Tibial nerve (tissue), 4 donors: Measurements from ENCODE around the gene GZMH. TPM values are rescaled to one million over a fixed set of nuclear protein-coding genes. Genes with fewer than 3 reads are reported as not detected.
"Not testable (repeated sequence)": the region's sequence is repeated elsewhere in the genome, so short reads cannot be mapped to it uniquely, and the experiment has no call there.

Experiments used
- DNase-seq, 2 donors: peaks; one replicate each; pipeline ENCODE4 v3.0.0-alpha.2; 2019; ENCODE audit warnings: low spot score in 2 of 2
- H3K27ac ChIP-seq, 4 donors: fragments of 200-600 bp; sonication (generic) in 3 of 4; one replicate each; pipeline ENCODE4 v1.5.1; 2017 to 2019; ENCODE audit warnings: mild to moderate bottlenecking in 1 of 4
- H3K27me3 ChIP-seq, 2 donors: fragments of 200-600 bp; sonication (generic) in 1 of 2; one replicate each; pipeline versions ENCODE4 v1.5.1 to v1.6.0; 2017 to 2019
- H3K36me3 ChIP-seq, 3 donors: fragments of 200-600 bp; sonication (generic); one replicate each; pipeline ENCODE4 v1.5.1; 2018 to 2019
- H3K4me1 ChIP-seq, 4 donors: fragments of 200-600 bp; sonication (generic) in 3 of 4; one replicate each; pipeline ENCODE4 v1.5.1; 2017 to 2019
- H3K4me3 ChIP-seq, 4 donors: fragments of 200-600 bp; sonication (generic) in 3 of 4; one replicate each; pipeline ENCODE4 v1.5.1; 2017 to 2019; ENCODE audit warnings: mild to moderate bottlenecking in 1 of 4, moderate library complexity in 1 of 4
- H3K9me3 ChIP-seq, 4 donors: fragments of 200-600 bp; sonication (generic) in 3 of 4; one replicate each; pipeline ENCODE4 v1.5.1; 2017 to 2019
- CTCF ChIP-seq, 5 experiments: fragments of 200-600 bp in 3 of 5; fragments of 450-650 bp in 2 of 5; sonication (generic) in 3 of 5; IDR thresholded peaks; one replicate each; pipeline ENCODE4 v1.5.1; 2016 to 2019; ENCODE audit warnings: antibody characterized with exemption in 5 of 5, mild to moderate bottlenecking in 3 of 5, moderate library complexity in 2 of 5
- EP300 ChIP-seq, 2 donors: sonication (generic); formaldehyde crosslinking; IDR thresholded peaks; one replicate each; pipeline ENCODE4 v1.6.1; 2017; ENCODE audit warnings: antibody characterized with exemption in 2 of 2, mild to moderate bottlenecking in 1 of 2
- POLR2A ChIP-seq, 2 donors: fragments of 450-650 bp; IDR thresholded peaks; one replicate each; pipeline ENCODE4 v1.6.1; 2017; ENCODE audit warnings: antibody characterized with exemption in 2 of 2, mild to moderate bottlenecking in 2 of 2, moderate library complexity in 2 of 2
- WGBS, 2 donors: methylation state at CpG; one replicate each; pipeline ENCODE4 v1.1.5; 2018; 5-methylcytosine and 5-hydroxymethylcytosine counted together
- total RNA-seq, 4 donors: library from RNA; depleted of rRNA; stranded (reverse); fragments of >200 nt; gene quantifications; one replicate each; pipeline ENCODE4 v1.1.0, GENCODE V29; 2016

GZMH gene
- total RNA-seq, 4 donors from 2014 or later = not detected

- Histone ChIP-seq H3K36me3 (no peaks in the 10 kb centered on the region), H3K4me1 (no peaks in the 10 kb centered on the region), H3K27ac (no peak overlapping the region), H3K4me3 (no peak overlapping the region), H3K9me3 (peaks cover 0 to 48% (median 0%) of the 10 kb centered on the region in 4 donors), H3K27me3 (no peaks in the 10 kb centered on the region)
- DNase-seq = no peak
- WGBS, 2 donors = 76 to 84% methylated on average over 3 of the region's 3 CpGs
- TF ChIP-seq CTCF (IDR thresholded peaks at IDR 0.05) (no peak), EP300 (IDR thresholded peaks at IDR 0.05) (no peak), POLR2A (IDR thresholded peaks at IDR 0.05) (no peak)
Observed at GRCh38 chr14:24595073-24595808, 14.2 kb downstream of the GZMH start.

GRCh38 chr14:24591004-24591403 is 18.5 kb downstream of the GZMH start:
- H3K36me3 ChIP-seq, H3K27me3 ChIP-seq, H3K4me1 ChIP-seq, H3K4me3 ChIP-seq, DNase-seq, H3K27ac ChIP-seq: not testable (repeated sequence)
- WGBS, 2 donors = 63 to 83% methylated on average over 2 of the region's 2 CpGs
- H3K9me3 ChIP-seq = peaks cover 0 to 39% (median 2%) of the 10 kb centered on the region in 4 donors

- not testable (repeated sequence) for H3K36me3 ChIP-seq, DNase-seq, H3K4me1 ChIP-seq, H3K27me3 ChIP-seq, H3K4me3 ChIP-seq, H3K27ac ChIP-seq
- H3K9me3 ChIP-seq = peaks cover 0 to 34% (median 3%) of the 10 kb centered on the region in 4 donors
- 93 to 95% methylated on average over 2 to 3 of the region's 3 CpGs for WGBS, 2 donors
Observed at GRCh38 chr14:24584402-24584801, 25.1 kb downstream of the GZMH start.

GRCh38 chr14:24578558-24578957 is 30.9 kb downstream of the GZMH start:
- no peaks in the 10 kb centered on the region for H3K36me3 ChIP-seq
- H3K9me3 ChIP-seq = peaks cover 0 to 15% (median 0%) of the 10 kb centered on the region in 4 donors
- 45 to 53% methylated on average over 2 of the region's 2 CpGs for whole genome bisulfite sequencing, 2 donors
- H3K27ac ChIP-seq = no peak overlapping the region
- H3K4me3 ChIP-seq = no peak overlapping the region
- no peak for TF ChIP-seq EP300 (IDR thresholded peaks at IDR 0.05)
- no peak for TF ChIP-seq CTCF (IDR thresholded peaks at IDR 0.05)
- no peak for TF ChIP-seq POLR2A (IDR thresholded peaks at IDR 0.05)
- no peaks in the 10 kb centered on the region for H3K27me3 ChIP-seq
- H3K4me1 ChIP-seq = no peaks in the 10 kb centered on the region
- no peak for DNase-seq

- peaks cover 0 to 13% (median 0%) of the 10 kb centered on the region in 4 donors for H3K9me3 ChIP-seq
- no peak overlapping the region for H3K27ac ChIP-seq
- H3K4me3 ChIP-seq = no peak overlapping the region
- no peaks in the 10 kb centered on the region for H3K36me3 ChIP-seq
- 77 to 79% methylated on average over 5 of the region's 5 CpGs for WGBS, 2 donors
- no peak for DNase-seq
- H3K27me3 ChIP-seq = no peaks in the 10 kb centered on the region
- TF ChIP-seq EP300 (IDR thresholded peaks at IDR 0.05) (no peak), POLR2A (IDR thresholded peaks at IDR 0.05) (no peak), CTCF (IDR thresholded peaks at IDR 0.05) (no peak)
- no peaks in the 10 kb centered on the region for H3K4me1 ChIP-seq
Observed at GRCh38 chr14:24576771-24577170, 32.7 kb downstream of the GZMH start.

- Histone ChIP-seq H3K4me1 (no peaks in the 10 kb centered on the region), H3K9me3 (peaks cover 0 to 13% (median 0%) of the 10 kb centered on the region in 4 donors), H3K27me3 (no peaks in the 10 kb centered on the region), H3K27ac (no peak within 1 kb of the TSS), H3K36me3 (no peaks in the 10 kb centered on the region), H3K4me3 (no peak within 1 kb of the TSS)
- no peak for DNase-seq
- WGBS, 2 donors = 65 to 88% methylated on average over 3 of the region's 3 CpGs
- TF ChIP-seq EP300 (IDR thresholded peaks at IDR 0.05) = no peak
- no peak for TF ChIP-seq CTCF (IDR thresholded peaks at IDR 0.05)
- no peak for TF ChIP-seq POLR2A (IDR thresholded peaks at IDR 0.05)
Observed at GRCh38 chr14:24576182-24576581, 33.3 kb downstream of the GZMH start, which contains the start of gene CTSG. TSS of gene CTSG (minus strand) at chr14:24576250. CDS start at chr14:24576223, 27 bp downstream.
